Muscle of leg (tissue), 11 donors: ENCODE results near the gene LYPD6. TPM values are rescaled to one million over a fixed set of nuclear protein-coding genes. Genes with fewer than 3 reads are reported as not detected.
A peak's percentile ranks its signal among the peaks of the same experiment; 100 is the strongest.

Experiments
- DNase-seq: peaks from one replicate; pipeline ENCODE4 v3.0.0; 2013
- H3K27ac ChIP-seq: one replicate; pipeline ENCODE4 v1.5.1; 2013; ENCODE audit warnings: mild to moderate bottlenecking, low read length, control low read depth
- H3K27me3 ChIP-seq: one replicate; pipeline ENCODE4 v1.6.1; 2013; ENCODE audit warnings: low read length; ENCODE audit not compliant: control insufficient read depth, insufficient read depth
- H3K36me3 ChIP-seq: one replicate; pipeline ENCODE4 v1.6.1; 2013; ENCODE audit warnings: low read length; ENCODE audit not compliant: control insufficient read depth, insufficient read depth
- H3K4me1 ChIP-seq: one replicate; pipeline ENCODE4 v1.6.1; 2013; ENCODE audit warnings: low read length; ENCODE audit not compliant: control insufficient read depth, insufficient read depth
- H3K4me3 ChIP-seq: one replicate; pipeline ENCODE4 v1.5.1; 2013; ENCODE audit warnings: low read length, control low read depth
- H3K9me3 ChIP-seq: replicated peaks from 2 replicates; pipeline ENCODE4 v1.6.1; 2013; ENCODE audit warnings: low read depth, low read length; ENCODE audit not compliant: control insufficient read depth
- WGBS: methylation state at CpG from one replicate; pipeline ENCODE4 v1.1.5; 2013; ENCODE audit warnings: missing lambda C conversion rate; ENCODE audit not compliant: insufficient coverage; 5-methylcytosine and 5-hydroxymethylcytosine counted together
- polyA plus RNA-seq, 8 donors: library from polyadenylated mRNA; unstranded; fragments of 120-200 nt; gene quantifications; one replicate each; pipeline versions ENCODE4 v1.2.1 to v1.2.3, GENCODE V29; 2013; ENCODE audit warnings: inconsistent platforms in 1 of 8, low replicate concordance in 1 of 8; ENCODE audit not compliant: insufficient read length in 8 of 8, insufficient read depth in 1 of 8
- total RNA-seq: library from RNA; stranded (reverse); fragments of 120-200 nt; gene quantifications from one replicate; pipeline ENCODE4 v1.2.4, GENCODE V29; 2013

LYPD6 gene
- total and polyA plus RNA-seq, 9 donors, result 1.3 to 4.7 (median 1.8) TPM

DNA sequence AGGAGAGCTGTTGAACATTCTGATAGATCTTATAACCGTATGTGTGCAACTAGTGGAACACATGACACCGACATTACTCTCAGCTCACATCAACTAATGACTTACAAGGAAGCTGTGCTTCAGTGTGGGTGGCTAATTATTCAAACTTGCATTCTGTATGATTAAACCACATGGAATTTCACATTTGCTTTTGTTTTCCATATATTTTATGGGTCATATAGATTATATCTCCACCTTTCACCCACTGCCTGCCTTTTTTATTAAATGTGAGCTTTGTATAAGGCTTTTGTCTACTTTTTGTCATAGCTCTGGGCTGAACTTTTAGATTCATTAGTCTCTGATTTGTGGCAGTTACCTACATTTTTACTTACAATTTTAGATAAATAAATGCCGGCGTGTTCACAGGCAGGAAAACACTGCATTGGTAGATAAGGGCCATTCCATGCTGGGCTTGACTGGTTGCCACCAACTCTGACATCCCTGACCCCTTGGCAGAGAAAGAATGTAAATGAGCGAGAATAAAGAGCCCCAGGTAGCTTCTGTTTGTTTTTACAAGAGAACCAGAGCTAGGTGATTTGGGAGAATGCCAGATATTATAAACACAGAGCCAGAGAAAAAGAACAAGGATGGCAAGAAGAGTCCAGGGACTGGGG lies 35.7 kb downstream of the LYPD6 start:
- Histone ChIP-seq H3K27ac (no peak overlapping the region), H3K27me3 (no peaks in the 10 kb centered on the region), H3K36me3 (no peaks in the 10 kb centered on the region), H3K9me3 (no peaks in the 10 kb centered on the region), H3K4me1 (no peaks in the 10 kb centered on the region), H3K4me3 (no peak overlapping the region)
- no peak for DNase-seq
- 33% methylated on average over 1 of the region's 5 CpGs for WGBS

DNA sequence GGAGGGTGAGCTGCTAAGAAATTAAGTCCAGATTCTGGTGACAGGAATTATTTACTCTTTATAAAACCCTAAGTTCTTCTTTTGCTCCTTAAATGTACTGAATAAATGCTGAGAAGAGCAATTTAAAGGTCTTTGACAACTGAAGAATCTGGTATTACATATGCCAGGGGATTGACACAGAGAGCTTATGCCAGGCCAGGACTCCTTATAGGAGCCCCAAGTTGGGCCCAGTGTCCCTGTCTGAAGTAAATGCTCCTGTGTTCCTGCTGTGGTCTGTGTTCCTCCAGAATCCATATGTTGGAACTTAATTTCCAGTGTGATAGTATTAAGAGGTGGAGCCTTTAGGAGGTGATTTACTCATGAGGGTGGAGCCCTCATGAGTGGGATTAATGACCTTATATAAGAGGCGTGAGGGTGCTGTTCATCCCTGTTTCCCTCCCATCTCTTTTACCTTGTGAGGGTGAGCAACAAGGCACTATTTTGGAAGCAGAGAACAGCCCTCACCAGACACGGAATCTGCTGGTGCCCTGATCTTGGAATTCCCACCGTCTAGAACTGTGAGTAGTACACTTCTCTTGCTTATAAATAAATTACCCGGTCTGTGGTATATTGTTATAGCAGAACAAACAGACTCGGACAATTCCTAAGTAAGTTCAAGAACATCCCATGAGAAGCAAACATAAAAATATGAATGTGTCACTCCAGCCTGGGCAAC lies 39.8 kb downstream of the LYPD6 start:
- Histone ChIP-seq H3K4me1 (no peaks in the 10 kb centered on the region), H3K27me3 (no peaks in the 10 kb centered on the region), H3K27ac (no peak overlapping the region), H3K36me3 (no peaks in the 10 kb centered on the region), H3K4me3 (no peak overlapping the region), H3K9me3 (no peaks in the 10 kb centered on the region)
- WGBS, result no CpG with 5 or more reads among the region's 5 CpGs
- DNase-seq, result no peak

DNA sequence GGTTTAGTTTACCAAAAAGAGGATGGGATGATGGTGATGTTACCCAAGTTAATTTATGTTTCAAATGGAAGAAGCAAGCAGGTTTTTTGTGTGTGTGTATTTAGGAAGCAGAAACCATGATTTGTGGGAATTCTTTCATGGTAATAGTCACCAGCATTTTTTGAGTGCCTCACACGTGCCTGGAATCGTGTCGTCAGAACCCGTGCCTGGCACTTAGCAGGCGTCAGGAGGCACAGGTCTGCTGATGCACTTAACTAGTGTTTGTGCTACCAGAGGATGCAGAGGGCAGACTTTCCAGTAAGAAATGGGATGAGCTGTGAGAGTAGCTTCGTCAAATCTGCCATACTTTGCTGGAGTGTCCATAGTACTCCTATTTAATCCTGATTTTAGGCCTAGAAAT lies 41.1 kb downstream of the LYPD6 start:
- Histone ChIP-seq H3K27me3 (no peaks in the 10 kb centered on the region), H3K27ac (no peak overlapping the region), H3K36me3 (no peaks in the 10 kb centered on the region), H3K9me3 (no peaks in the 10 kb centered on the region), H3K4me1 (no peaks in the 10 kb centered on the region), H3K4me3 (no peak overlapping the region)
- 65% methylated on average over 5 of the region's 6 CpGs for WGBS
- no peak for DNase-seq

DNA sequence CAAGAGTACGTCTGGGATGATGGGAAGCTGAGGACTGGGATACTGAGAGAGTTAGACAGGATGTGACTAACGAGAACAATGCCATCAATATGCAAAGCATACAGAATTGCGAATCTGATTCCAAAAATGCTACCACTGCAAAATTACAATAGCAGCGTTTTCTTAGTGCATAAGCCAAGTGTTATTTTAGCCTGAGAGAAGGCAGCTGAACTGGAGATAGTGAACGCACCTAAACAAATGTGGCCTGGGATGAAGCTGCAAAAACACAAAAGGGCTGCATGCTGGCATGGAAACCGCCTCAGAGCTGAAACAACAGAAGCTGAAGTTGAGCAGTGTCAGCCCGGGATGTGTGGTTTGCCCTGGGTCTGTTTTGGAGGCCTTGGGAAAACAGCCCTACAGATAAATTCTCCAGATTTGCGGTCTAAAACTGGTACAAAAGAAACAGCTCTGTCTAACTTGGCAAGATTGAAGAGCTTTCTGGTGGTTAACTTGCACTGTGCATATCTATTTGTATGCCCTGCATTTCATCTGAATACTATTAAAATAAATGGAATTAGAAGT lies 45.5 kb downstream of the LYPD6 start:
- Histone ChIP-seq H3K27me3 (no peaks in the 10 kb centered on the region), H3K36me3 (no peaks in the 10 kb centered on the region), H3K4me1 (no peaks in the 10 kb centered on the region), H3K27ac (no peak overlapping the region), H3K4me3 (no peak overlapping the region), H3K9me3 (no peaks in the 10 kb centered on the region)
- WGBS, result 60% methylated on average over 4 of the region's 8 CpGs
- no peak for DNase-seq

DNA sequence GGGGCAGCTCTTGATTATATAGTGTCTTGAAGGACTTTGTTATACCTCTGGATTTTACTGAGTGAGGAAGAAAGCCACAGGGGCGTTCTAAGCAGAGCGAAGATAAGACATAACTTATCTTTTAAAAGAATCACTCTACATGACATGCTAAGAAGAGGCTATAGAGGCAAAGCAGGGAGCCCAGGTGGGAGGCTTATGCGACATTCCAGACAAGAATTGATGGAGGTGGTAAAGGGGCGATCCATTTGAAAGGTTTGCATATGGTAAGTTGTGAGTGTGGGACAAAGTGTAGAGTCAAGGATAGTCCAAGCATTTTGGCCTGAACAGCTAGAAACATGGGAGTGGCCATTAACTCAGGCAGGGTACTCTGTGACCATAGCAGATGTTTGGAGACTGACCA lies 49.8 kb downstream of the LYPD6 start:
- H3K4me1 ChIP-seq, result no peaks in the 10 kb centered on the region
- no peak overlapping the region for H3K4me3 ChIP-seq
- H3K27me3 ChIP-seq, result no peaks in the 10 kb centered on the region
- H3K36me3 ChIP-seq, result no peaks in the 10 kb centered on the region
- H3K27ac ChIP-seq, result no peak overlapping the region
- DNase-seq, result no peak
- no peaks in the 10 kb centered on the region for H3K9me3 ChIP-seq
- WGBS, result 92% methylated on average over 2 of the region's 4 CpGs

DNA sequence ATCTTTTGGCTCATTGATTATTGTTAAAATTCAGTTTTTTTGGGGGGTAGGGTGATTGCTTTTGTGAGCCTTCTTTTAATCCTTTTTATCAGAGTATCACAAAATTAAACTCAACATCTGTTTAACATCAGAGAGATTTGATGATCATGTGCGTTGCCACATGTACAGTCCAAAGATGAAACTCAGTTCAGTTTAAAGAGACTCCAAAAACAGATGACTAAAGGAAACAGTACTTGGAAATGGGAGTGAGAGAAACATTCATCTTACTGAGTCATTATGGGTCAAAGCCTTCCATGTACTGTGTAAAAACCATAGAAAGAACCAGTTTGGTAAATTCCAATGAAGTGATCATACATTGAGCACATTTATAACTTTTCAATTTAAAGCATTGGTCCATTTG lies 53.0 kb downstream of the LYPD6 start:
- no CpG with 5 or more reads among the region's 1 CpG for WGBS
- Histone ChIP-seq H3K36me3 (no peaks in the 10 kb centered on the region), H3K27ac (no peak overlapping the region), H3K27me3 (no peaks in the 10 kb centered on the region), H3K4me1 (no peaks in the 10 kb centered on the region), H3K4me3 (no peak overlapping the region), H3K9me3 (no peaks in the 10 kb centered on the region)
- DNase-seq, result peak; percentile 72

DNA sequence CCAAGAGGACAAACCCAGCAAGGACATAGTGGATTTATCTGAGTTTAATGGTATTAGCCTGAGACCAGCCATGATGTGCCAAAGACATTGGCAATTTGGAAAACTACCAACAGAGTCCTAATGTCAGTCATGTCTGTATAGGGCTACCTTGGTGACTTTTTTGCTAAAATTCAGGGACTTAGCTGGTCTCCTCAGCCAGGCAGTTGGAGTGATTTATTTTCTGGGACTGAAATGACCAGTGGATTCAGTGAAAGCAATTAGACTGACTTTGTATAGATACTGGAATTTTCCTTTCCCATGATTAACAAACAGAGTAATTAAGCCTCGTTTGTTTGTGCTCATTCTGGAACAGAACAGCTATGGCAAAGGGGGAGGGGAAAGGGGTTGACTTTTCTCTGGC lies 55.0 kb downstream of the LYPD6 start:
- H3K27ac ChIP-seq, result no peak overlapping the region
- no peaks in the 10 kb centered on the region for H3K4me1 ChIP-seq
- no peaks in the 10 kb centered on the region for H3K9me3 ChIP-seq
- no CpG with 5 or more reads among the region's 1 CpG for WGBS
- H3K27me3 ChIP-seq, result no peaks in the 10 kb centered on the region
- no peak for DNase-seq
- no peaks in the 10 kb centered on the region for H3K36me3 ChIP-seq
- H3K4me3 ChIP-seq, result no peak overlapping the region

DNA sequence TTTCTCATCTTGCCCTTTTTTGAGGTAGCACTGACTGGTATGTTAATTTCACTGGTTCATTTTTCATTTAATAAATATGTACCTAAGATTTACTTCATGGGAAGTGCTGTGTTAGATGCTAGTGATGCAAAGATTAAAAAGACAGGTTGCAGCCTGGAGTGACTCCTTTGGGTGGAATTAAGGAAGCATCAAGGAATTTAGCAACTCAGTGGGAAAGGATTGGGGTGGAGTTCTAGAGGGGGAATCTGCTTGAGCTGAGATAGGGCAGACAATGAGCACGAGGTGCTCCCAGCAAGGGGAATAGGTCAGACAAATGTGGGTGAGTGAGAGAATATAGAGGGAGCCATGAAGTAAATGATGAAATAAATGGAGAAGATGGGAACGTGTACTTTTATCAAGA lies 57.0 kb downstream of the LYPD6 start:
- Histone ChIP-seq H3K4me1 (no peaks in the 10 kb centered on the region), H3K4me3 (no peak overlapping the region), H3K36me3 (no peaks in the 10 kb centered on the region), H3K27ac (no peak overlapping the region), H3K9me3 (no peaks in the 10 kb centered on the region), H3K27me3 (no peaks in the 10 kb centered on the region)
- 73% methylated on average over 2 of the region's 2 CpGs for WGBS
- DNase-seq, result no peak

DNA sequence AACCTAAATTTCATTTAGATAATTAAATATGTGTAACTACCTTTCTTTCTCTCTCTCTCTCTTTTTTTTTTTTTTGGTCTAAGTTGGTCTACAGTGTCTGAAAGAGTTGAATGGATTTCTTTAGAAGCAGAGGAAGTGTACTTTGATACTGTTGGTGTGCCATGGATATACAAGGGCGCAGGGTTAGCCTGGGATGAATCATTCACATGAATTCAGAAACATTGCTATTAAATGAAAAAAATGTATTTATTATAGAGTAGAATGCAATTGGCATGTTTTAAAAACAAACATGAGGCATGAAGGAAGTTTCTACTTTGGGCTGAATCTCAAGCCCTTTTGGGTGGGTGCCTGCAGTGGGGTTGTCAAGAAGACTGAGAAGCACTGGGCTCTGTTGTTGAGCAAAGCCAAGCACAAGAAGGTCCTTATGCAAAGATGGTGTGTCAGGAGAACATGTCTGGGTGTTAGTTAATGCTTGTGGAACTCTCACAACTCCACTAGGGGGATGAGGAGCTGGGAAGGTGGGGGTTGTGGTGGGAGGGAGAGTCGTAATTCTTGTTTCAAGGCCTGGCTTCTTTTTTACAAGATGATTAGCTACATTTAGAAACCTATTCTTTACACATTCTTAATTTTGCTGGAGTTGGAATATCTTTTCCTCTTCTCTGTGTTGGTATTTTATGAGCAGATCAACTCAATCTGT lies 57.9 kb downstream of the LYPD6 start:
- no peaks in the 10 kb centered on the region for H3K27me3 ChIP-seq
- H3K27ac ChIP-seq, result no peak overlapping the region
- H3K36me3 ChIP-seq, result no peaks in the 10 kb centered on the region
- no CpG with 5 or more reads among the region's 2 CpGs for WGBS
- H3K4me3 ChIP-seq, result no peak overlapping the region
- no peaks in the 10 kb centered on the region for H3K9me3 ChIP-seq
- no peaks in the 10 kb centered on the region for H3K4me1 ChIP-seq
- no peak for DNase-seq

DNA sequence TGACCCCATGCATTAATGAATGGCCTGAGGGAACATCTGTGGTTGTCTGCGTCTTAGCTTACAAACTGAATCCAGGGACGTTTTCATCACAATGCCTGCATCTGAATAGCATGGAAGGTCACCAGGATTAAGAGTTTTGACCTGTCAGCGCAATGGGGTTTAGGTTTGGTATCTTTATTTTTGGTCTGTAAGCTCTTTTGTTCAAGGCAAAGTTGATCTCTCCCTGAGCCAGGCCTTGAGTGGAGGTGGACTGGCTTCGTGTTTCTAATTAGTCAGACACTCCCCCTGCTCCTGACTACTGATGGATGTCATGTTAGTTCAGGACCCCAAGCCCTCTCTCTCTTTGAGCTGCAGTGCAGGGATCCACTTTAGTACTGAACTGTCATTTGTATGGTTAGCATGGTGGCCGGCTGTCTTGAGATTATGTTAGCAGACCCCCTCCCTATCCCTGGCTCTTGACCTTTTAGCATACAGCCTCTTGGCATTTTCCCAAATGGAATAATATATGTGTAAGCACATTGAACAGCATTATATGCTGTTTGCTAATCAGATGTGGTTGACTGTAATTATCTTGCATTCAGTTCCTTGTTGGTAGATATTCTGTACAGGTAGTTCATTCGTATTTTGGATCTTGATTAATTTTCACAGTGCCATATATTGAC lies 59.2 kb downstream of the LYPD6 start:
- no peaks in the 10 kb centered on the region for H3K4me1 ChIP-seq
- 42% methylated on average over 4 of the region's 6 CpGs for WGBS

More for the DNA sequence above, 59.2 kb downstream of the LYPD6 start:
- Histone ChIP-seq H3K36me3 (no peaks in the 10 kb centered on the region), H3K27me3 (no peaks in the 10 kb centered on the region), H3K9me3 (no peaks in the 10 kb centered on the region), H3K27ac (no peak overlapping the region), H3K4me3 (no peak overlapping the region)
- no peak for DNase-seq
